ENCODE data around the gene PSORS1C1.

DNA sequence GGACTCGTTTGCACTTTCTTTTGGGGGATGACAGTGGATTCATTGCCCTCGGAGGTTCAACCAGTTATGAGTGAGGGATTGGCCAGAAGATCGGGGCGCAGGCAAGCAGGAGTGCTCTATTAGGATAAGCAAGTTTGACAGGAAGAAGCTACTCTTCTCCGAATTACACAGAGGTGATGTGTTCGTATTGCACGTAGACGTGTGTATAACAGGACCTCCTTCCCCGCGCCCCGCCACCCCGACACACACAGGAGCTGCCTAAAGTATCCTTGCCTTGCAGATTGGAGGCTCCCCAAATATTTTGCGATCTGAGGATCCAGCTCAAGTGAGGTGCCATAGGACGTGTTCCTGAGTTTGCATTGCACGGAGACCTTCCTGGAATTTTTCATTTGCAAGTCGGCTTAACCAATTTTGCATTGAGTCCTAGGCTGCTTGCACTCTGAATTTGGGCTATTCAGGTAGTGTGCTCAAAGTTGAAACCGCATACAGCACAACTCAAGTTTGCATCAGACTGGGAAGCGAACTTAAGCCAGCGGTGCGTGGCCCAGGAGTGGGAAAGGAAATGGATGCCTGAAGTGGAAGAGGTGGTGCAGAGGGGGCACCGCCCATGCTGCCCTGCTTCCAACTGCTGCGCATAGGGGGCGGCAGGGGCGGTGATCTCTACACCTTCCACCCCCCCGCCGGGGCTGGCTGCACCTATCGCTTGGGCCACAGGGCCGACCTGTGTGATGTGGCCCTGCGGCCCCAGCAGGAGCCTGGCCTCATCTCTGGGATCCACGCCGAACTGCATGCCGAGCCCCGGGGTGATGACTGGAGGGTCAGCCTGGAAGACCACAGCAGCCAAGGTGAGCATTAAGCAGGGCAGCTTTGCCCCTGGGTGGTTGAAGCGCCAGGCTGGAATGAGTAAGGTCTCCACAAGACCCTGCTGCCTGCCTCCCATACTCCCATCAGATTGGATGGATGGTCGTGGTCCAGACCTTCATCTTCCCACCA is 44.6 kb downstream of the PSORS1C1 start:
- TF ChIP-seq, protein P1, sequence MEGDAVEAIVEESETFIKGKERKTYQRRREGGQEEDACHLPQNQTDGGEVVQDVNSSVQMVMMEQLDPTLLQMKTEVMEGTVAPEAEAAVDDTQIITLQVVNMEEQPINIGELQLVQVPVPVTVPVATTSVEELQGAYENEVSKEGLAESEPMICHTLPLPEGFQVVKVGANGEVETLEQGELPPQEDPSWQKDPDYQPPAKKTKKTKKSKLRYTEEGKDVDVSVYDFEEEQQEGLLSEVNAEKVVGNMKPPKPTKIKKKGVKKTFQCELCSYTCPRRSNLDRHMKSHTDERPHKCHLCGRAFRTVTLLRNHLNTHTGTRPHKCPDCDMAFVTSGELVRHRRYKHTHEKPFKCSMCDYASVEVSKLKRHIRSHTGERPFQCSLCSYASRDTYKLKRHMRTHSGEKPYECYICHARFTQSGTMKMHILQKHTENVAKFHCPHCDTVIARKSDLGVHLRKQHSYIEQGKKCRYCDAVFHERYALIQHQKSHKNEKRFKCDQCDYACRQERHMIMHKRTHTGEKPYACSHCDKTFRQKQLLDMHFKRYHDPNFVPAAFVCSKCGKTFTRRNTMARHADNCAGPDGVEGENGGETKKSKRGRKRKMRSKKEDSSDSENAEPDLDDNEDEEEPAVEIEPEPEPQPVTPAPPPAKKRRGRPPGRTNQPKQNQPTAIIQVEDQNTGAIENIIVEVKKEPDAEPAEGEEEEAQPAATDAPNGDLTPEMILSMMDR (IDR thresholded peaks at IDR 0.05; ENCODE audit: insufficient read depth, low read length): no peak
- TF ChIP-seq, protein P2, sequence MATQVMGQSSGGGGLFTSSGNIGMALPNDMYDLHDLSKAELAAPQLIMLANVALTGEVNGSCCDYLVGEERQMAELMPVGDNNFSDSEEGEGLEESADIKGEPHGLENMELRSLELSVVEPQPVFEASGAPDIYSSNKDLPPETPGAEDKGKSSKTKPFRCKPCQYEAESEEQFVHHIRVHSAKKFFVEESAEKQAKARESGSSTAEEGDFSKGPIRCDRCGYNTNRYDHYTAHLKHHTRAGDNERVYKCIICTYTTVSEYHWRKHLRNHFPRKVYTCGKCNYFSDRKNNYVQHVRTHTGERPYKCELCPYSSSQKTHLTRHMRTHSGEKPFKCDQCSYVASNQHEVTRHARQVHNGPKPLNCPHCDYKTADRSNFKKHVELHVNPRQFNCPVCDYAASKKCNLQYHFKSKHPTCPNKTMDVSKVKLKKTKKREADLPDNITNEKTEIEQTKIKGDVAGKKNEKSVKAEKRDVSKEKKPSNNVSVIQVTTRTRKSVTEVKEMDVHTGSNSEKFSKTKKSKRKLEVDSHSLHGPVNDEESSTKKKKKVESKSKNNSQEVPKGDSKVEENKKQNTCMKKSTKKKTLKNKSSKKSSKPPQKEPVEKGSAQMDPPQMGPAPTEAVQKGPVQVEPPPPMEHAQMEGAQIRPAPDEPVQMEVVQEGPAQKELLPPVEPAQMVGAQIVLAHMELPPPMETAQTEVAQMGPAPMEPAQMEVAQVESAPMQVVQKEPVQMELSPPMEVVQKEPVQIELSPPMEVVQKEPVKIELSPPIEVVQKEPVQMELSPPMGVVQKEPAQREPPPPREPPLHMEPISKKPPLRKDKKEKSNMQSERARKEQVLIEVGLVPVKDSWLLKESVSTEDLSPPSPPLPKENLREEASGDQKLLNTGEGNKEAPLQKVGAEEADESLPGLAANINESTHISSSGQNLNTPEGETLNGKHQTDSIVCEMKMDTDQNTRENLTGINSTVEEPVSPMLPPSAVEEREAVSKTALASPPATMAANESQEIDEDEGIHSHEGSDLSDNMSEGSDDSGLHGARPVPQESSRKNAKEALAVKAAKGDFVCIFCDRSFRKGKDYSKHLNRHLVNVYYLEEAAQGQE (IDR thresholded peaks at IDR 0.05; ENCODE audit: insufficient replicate concordance, low read depth): no peak
- no peak for TF ChIP-seq POLR2AphosphoS5 (IDR thresholded peaks at IDR 0.05; ENCODE audit: low read depth)
- TF ChIP-seq SPI1 (IDR thresholded peaks at IDR 0.05; ENCODE audit: borderline replicate concordance, low read depth): no peak
- no peak for TF ChIP-seq GABPA (IDR thresholded peaks at IDR 0.05; ENCODE audit: low read depth)

Measured in HL-60 (cell line).